GM19397 (cell line): ENCODE results near the gene B9D1.

Source experiments
- ATAC-seq: cut with Tn5 transposase; IDR thresholded peaks from one replicate; pipeline ENCODE4 v1.9.1; 2021; ENCODE audit warnings: mild to moderate bottlenecking, moderate library complexity; ENCODE audit not compliant: unreplicated experiment

B9D1 gene

DNA sequence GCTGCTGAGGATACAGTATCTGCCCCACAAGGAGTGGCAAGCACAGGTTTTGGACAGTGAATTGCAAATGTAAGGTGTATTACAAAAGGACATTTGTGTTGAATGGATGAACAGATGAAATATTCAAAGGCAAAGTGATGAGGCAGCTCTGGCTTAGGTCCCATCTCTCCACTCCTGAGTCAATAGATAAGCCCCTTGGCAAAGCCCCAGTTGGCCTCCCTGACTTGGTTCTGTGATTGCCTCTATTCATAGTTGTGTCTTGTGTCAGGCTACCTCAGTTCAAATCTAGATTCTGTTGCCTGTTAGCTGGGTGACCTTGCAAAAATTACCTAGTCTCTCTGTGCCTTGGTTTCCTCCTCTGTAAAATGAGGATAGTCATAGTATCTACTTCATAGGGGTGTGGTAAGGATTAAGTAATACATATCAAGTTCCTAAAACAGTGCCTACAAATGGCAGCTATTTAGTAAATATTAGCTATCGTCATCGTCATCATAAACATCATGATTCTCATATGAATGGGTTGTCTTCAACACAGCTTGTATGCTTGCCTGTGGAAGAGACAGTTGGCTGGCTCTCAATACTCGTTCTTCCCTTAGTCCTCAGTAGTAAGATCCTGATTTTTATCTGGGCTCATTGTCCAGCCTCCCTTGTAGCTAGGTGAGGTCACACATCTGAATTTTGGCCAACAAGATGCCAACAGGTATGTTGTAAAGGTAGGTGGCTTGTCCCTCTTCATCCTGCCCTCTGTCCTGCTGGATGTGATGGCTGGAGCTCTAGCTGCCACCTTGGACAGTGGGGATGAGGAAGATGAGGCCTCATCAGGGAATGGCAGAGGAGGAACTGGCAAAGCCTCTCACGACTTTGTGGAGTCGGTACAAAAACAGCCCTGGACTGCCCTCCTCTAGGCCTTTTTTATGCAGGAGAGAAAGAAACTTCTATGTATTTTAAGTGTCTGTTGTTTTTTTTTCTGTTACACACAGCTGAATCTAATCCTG, 26.6 kb upstream of the B9D1 start:
- no peak for ATAC-seq

DNA sequence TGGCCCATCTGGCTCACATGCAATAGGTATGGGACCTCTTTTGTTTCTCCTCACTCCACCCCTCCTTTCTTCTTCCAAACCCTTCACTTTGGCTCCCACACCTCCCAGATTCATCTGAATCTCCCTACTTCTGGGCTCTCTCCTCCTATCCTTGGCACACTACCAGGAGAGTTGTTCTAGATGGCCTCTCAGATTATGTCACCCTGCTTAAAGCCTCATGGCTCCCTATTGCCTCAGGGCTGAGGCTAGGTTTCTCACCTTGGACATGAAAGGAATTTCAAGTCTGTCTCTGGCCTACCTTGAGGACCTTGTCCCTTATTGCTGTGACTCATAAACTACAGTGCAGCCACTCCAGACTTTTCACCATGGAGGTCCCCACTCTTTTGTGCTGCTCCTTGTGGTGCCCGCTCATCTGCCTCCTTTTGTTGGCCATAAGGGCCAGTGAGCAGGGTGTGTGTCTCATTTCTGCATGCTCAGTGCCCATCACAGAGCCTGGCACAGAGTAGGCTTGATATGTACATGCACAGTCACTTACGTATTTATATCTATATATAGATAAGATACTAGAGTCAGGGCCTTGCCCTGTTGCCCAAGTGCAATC, 25.5 kb upstream of the B9D1 start:
- no peak for ATAC-seq

DNA sequence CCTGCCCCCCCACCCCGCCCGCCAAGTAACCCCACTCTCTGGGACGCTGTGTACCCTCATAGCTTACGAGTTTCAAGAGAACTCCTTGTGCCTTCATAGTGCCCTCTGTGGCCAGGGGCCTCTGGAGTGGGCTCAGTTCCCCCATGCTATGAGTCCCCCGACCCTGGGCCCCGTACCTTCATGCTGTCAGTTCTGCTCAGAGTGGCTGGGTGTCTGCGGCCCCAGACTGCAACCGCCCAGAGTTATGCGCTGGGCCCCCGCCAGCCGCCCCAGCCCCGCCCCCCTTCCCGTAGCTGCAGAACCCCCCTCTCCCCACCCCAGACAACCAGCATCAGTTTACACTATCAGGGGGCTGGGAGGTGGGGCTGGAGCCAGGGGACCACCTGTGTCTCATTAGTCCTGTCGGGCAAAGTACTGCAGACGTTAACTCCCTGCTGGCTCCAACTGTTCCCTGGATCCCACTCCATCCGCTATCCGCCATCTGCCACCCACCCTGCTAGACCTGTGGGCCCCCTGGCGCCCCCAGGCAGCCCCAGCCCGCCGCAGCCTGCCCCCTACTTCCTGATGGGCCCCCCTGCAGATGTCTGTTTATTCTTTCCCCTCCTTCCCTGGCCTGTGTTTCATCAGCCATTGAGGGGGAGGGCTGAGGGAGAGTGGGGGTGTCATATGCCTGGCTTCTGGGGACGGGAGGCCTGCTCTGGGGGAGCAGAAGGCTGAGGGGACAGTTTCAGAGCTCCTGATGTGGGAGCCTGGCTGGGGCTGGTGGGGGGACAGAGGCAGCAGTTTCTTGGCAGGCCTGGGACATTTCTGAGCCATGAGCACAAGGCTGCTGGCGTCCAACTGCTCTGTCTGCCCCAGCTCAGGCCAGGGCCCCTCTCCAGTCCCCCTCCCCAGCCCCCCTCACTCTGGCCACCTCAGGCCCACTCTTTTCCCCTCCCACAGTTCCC, 24.7 kb upstream of the B9D1 start, which contains the start of gene MFAP4:
Gene MFAP4 (minus strand): TSS at position 217 of the 947 bp plus-strand sequence. CDS start 35 bp downstream, at position 182.
- no peak for ATAC-seq

DNA sequence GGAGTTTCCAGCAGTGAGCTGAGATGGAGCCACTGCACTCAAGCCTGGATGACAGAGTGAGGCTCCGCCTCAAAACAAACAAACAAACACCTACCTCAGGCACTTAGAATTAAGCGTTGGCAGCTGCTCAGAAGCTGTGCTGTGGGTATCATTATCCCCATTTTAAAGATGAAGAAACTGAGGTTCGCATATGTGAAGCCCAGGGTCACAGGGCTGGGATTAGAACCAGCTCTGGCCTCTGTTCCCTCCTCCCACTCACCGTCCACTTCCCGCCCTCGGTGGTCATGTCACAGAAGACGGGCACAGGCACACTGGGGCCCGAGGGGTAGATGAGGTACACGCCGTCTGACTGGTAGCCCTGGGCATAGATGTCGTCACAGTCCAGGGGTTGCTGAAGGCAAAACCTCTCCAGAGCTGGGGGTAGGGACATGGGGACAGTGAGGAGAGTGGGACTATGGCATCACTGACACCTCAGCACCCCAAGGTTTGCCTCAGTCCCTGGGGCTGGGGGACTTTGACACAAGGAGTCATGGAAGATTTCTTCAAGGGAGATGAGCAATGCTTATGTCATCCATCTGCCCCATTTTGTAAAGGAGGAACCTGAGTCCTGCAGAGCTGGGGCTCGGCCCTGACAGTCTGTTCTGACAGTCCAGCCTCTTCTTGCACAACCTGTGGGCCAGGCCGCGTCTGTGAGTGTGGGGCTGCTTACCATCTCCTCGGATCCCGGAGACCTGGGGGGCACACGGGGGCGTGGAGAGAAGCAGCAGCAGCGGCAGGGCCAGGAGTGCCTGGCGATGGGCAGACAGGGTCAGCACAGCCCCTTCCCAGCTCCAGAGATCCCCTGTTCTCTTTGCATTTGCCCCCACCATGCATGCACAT, 23.8 kb upstream of the B9D1 start:
- no peak for ATAC-seq

DNA sequence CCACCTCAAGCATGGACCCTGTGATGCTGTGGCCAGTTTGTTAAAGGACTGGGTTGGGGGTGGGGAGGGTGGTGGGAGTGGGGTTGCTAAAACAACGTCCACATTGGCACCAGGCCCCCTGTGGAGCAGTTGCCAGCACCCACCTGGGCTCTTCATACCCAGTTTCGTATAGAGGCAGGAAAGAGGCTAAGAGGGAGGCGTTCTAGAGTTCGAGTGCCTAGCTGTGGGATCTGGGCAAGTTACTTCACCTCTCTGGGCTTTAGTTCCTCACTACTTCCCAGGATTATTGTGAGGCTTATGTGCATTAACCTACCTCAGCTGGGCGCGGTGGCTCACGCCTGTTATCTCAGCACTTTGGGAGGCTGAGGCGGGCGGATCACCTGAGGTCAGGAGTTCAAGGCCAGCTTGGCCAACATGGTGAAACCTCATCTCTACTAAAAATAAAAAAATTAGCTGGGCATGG, 23.0 kb upstream of the B9D1 start:
- no peak for ATAC-seq

DNA sequence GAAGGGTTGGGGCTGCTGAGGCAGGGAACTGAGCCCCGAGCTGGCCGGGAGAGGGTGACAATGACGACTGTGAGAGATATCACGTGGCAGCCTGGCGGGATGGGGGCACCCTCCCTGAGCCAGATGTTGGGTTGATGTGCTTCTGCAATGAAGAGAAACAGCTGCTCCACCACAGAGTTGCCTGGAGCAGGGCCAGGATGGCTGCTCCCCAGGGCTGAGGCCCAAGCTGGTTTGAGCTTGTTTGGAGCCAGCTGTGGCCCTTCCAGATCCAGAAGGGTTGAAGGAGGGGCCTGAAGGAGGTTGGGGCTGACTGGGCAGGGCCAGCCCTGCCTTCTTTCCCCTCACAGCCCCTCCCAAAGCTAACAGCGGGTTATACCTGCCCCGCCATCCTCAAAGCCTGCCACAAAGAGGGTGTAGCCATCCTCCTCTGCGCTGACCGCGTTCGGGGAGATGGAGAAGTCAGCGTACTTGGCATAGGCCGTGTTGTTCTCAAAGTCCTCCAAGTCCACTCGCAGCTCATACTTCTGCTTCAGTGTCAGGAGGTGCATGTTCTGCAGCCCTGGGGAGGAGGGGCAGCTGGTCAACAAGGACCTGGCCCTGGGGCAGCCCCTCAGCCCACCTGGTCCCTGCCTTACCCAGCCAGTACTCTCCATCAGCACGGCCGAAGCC, 22.3 kb upstream of the B9D1 start:
- ATAC-seq: no peak

DNA sequence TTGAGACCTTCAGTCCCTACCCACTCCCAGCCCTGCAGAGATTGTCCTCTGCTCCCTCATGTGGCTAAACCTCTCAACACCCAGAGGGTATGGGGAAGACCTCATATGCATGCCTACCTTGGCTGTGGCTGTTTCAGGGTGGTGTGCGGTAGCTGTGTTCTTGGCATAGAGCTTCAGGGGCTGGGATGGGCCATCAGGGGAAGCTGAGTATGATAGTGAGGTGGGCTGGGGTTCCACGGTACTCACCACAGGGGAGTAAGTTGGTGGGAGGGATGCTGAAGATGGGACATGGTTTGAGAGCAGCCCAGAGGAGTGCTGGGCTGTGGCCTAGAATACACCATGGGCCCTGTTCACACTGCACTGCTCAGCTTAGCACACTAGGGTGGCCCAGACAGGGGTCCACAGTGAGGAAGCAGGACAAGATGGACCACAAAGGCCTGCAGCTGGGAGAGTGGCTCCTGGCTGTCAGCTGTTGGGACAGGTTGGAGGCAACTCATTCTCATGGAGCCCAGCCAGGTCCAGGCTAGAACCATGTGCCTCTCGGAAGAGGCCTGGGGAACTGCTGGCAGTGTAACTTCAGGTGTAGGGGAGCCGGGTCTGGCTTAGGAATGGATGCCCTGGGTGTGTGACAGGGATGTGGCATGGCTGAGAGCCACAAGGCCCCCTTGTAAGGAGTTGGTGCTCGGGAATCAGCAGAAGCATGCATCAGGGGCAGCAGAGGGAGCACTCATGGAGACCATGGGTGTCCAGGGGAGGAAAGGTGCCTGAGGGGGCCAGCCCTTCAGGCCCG, 21.4 kb upstream of the B9D1 start:
- ATAC-seq: no peak

DNA sequence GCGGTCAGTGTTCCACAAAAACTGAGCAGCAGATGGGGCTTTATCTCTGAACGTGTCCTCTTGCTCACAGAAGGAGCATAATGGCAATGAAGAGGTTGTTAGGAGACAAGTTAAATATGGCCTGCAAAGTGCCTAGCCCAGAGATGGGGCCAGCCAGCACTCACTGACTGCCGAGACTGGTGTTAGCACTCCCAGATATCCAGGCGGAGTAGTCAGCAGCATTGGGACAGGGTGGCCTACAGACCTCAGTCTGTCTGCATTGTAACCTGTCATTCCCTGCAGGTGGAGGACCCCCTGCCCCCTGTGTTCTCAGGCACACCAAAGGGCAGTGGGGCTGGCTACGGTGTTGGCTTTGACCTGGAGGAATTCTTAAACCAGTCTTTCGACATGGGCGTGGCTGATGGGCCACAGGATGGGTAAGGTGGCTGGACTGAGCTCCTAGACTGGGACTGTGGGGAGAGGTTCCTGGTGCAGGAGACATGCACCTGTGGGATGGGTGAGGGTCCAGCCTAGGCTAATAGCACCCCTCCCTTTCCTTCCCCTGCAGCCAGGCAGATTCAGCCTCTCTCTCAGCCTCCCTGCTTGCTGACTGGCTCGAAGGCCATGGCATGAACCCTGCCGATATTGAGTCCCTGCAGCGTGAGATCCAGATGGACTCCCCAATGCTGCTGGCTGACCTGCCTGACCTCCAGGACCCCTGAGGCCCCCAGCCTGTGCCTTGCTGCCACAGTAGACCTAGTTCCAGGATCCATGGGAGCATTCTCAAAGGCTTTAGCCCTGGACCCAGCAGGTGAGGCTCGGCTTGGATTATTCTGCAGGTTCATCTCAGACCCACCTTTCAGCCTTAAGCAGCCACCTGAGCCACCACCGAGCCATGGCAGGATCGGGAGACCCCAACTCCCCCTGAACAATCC, 20.3 kb upstream of the B9D1 start:
- no peak for ATAC-seq

DNA sequence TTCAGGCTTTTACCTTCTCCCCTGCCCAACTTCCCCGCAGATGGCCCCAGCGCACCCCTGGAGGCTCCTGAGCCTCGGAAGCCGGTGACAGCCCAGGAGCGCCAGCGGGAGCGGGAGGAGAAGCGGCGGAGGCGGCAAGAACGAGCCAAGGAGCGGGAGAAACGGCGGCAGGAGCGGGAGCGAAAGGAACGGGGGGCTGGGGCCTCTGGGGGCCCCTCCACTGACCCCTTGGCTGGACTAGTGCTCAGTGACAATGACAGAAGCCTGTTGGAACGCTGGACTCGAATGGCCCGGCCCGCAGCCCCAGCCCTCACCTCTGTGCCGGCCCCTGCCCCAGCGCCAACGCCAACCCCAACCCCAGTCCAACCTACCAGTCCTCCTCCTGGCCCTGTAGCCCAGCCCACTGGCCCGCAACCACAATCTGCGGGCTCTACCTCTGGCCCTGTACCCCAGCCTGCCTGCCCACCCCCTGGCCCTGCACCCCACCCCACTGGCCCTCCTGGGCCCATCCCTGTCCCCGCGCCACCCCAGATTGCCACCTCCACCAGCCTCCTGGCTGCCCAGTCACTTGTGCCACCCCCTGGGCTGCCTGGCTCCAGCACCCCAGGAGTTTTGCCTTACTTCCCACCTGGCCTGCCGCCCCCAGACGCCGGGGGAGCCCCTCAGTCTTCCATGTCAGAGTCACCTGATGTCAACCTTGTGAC, 19.4 kb upstream of the B9D1 start:
- no peak for ATAC-seq

DNA sequence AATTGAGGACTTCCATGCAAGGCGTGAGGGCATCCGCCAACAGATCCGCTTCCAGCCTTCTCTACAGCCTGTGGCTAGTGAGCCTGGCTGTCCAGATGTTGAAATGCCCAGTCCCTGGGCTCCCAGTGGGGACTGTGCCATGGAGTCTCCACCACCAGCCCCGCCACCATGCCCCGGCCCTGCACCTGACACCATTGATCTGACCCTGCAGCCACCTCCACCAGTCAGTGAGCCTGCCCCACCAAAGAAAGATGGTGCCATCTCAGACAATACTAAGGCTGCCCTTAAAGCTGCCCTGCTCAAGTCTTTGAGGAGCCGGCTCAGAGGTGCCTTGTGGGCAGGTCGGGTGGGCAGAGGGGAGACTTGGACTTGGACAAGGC, 18.8 kb upstream of the B9D1 start:
- no peak for ATAC-seq

DNA sequence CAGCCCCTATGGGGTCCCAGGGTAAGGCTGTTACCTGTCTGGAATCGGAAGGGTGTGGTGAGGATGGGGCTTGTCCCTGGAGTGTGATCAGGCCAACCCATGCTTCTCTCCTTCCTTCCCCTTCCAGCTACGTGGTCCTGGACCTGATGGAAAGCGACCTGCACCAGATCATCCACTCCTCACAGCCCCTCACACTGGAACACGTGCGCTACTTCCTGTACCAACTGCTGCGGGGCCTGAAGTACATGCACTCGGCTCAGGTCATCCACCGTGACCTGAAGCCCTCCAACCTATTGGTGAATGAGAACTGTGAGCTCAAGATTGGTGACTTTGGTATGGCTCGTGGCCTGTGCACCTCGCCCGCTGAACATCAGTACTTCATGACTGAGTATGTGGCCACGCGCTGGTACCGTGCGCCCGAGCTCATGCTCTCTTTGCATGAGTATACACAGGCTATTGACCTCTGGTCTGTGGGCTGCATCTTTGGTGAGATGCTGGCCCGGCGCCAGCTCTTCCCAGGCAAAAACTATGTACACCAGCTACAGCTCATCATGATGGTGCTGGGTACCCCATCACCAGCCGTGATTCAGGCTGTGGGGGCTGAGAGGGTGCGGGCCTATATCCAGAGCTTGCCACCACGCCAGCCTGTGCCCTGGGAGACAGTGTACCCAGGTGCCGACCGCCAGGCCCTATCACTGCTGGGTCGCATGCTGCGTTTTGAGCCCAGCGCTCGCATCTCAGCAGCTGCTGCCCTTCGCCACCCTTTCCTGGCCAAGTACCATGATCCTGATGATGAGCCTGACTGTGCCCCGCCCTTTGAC, 18.2 kb upstream of the B9D1 start:
- no peak for ATAC-seq

DNA sequence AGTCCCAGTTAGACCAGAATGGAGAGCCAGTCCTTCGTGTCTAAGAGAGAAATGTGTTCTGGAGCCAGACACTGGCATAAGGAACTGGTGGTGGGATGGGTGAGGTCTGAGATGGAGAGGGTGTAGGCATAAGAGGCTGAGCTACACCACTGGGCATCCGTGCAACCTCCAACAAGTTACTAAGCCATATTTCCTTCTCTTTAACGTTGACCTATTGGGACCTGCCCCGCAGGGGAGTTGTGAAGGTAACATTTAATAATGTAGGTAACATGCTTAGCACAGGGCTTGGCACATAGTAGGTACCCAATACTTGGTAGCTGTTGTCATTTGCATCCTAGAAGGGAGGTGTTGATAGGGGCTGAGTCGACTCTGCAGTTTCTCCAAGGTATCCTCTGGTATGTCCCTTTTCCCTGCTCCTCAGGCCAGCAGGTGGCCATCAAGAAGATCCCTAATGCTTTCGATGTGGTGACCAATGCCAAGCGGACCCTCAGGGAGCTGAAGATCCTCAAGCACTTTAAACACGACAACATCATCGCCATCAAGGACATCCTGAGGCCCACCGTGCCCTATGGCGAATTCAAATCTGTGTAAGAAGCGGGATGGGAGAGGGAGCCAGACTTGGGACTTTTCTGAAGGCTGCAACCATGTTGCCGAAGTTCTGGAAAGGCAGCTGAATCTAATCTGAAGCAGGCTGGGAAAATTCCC, 17.0 kb upstream of the B9D1 start:
- ATAC-seq: no peak

DNA sequence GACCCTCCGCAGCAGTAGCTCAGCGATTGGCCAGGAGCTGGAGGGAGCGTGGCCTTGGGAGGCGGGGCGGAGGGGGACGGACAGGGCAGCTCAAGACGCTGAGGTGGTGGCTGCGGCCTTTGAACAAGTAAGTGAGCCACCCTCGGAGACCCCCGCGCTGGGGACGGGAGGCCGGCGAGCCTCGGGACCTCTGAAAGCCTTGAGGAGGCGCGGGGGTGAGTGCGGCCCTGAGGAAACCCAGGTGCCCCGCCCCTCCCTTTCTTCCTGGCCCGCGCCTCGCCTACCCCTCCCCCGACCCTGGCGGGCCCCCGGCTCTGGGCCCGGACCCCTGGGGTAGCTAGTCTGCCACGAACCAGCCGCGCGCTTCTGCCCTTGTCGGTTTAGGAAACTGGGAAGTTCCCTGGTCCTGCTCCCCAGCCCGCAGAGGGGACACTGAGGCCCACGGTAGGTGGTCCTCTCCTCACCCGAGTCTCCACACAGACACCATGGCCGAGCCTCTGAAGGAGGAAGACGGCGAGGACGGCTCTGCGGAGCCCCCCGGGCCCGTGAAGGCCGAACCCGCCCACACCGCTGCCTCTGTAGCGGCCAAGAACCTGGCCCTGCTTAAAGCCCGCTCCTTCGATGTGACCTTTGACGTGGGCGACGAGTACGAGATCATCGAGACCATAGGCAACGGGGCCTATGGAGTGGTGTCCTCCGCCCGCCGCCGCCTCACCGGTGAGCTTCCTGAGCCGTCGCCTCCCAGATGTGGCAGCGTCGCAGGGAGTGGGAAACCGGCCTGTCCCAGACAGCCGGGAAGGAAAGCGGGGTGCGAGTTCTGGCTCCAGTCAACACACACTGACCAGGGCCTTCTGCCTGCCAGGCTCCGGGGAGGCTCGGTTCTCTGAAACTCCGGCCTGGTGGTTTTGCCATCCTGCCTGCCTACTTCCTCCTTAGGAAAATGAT, 16.2 kb upstream of the B9D1 start, which contains the start of gene MAPK7:
Gene MAPK7 (plus strand): TSS at position 83 of the 945 bp plus-strand sequence. CDS start 403 bp downstream, at position 486.
- peak; percentile 11 for ATAC-seq
